Activated naive CD8-positive, alpha-beta T cell treated with anti-CD3 and anti-CD28 coated beads for 36 hours (primary cell): ENCODE results near the gene CTNNA2. TPM values are rescaled to one million over a fixed set of nuclear protein-coding genes. Genes with fewer than 3 reads are reported as not detected.

ENCODE experiments used
- DNase-seq: peaks from one replicate; pipeline ENCODE4 v3.0.0; 2021
- H3K27ac Mint-ChIP-seq: one replicate; pipeline ENCODE4 v1.8.0; 2022; ENCODE audit warnings: mild to moderate bottlenecking, moderate library complexity, mixed read lengths
- H3K27me3 Mint-ChIP-seq: one replicate; pipeline ENCODE4 v1.8.0; 2022; ENCODE audit warnings: mild to moderate bottlenecking, mixed read lengths
- H3K36me3 Mint-ChIP-seq: one replicate; pipeline ENCODE4 v1.8.0; 2021; ENCODE audit warnings: mild to moderate bottlenecking, mixed read lengths
- H3K4me1 Mint-ChIP-seq: one replicate; pipeline ENCODE4 v1.8.0; 2021; ENCODE audit warnings: mixed read lengths
- H3K4me3 Mint-ChIP-seq: one replicate; pipeline ENCODE4 v1.8.0; 2022; ENCODE audit warnings: mild to moderate bottlenecking, moderate library complexity, mixed read lengths
- H3K9me3 Mint-ChIP-seq: one replicate; pipeline ENCODE4 v1.8.0; 2022; ENCODE audit warnings: mixed read lengths
- total RNA-seq, 2 experiments: library from RNA; stranded (reverse); gene quantifications; one replicate each; pipeline ENCODE4 v1.2.3, GENCODE V29; 2021

CTNNA2 gene
- total RNA-seq, 2 experiments from 2014 or later: not detected

- Mint-ChIP-seq H3K27ac (no peak overlapping the region), H3K36me3 (no peaks in the 10 kb centered on the region), H3K4me1 (no peaks in the 10 kb centered on the region), H3K4me3 (no peak overlapping the region), H3K27me3 (no peaks in the 10 kb centered on the region), H3K9me3 (peaks cover 2% of the 10 kb centered on the region)
- DNase-seq: no peak
Measured at GRCh38 chr2:79915455-79915854, 402.6 kb downstream of the CTNNA2 start.

GRCh38 chr2:79916285-79916684 lies 403.4 kb downstream of the CTNNA2 start:
- Mint-ChIP-seq H3K27ac (no peak overlapping the region), H3K36me3 (no peaks in the 10 kb centered on the region), H3K4me1 (no peaks in the 10 kb centered on the region), H3K4me3 (no peak overlapping the region), H3K27me3 (no peaks in the 10 kb centered on the region), H3K9me3 (peaks cover 2% of the 10 kb centered on the region)
- DNase-seq: no peak

DNA sequence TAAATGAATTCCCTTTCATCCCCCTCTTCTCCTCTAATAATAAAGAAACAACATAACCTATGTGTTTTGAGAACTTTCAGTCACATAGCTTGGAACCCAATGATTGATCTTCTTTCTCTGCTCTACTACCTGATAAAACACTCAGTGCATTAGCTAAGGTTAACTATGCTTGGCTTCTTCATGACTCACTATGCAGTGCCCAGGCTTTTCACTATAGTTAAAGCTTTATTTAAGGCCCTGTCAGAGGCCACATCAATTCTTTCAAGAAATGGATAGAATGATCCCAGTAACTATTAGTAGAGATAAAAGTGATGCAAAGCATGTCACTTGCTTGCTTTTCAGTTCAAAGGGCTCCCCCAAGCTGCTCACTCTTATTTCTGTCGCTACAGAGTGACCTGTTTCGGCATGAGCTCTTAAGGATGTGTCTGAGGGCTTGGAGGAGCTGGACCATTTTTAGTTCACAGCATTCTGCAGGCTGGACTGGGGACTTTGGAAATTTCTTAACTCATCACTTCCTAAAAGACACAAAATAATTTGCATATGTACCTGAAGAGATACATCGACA lies 407.7 kb downstream of the CTNNA2 start:
- DNase-seq: no peak
- Mint-ChIP-seq H3K9me3 (peaks cover 2% of the 10 kb centered on the region), H3K4me3 (no peak overlapping the region), H3K27me3 (no peaks in the 10 kb centered on the region), H3K27ac (no peak overlapping the region), H3K4me1 (no peaks in the 10 kb centered on the region), H3K36me3 (no peaks in the 10 kb centered on the region)

GRCh38 chr2:79929624-79930023 lies 416.8 kb downstream of the CTNNA2 start:
- peaks cover 1% of the 10 kb centered on the region for H3K9me3 Mint-ChIP-seq
- DNase-seq: no peak
- H3K36me3 Mint-ChIP-seq: no peaks in the 10 kb centered on the region
- H3K27ac Mint-ChIP-seq: no peak overlapping the region
- H3K27me3 Mint-ChIP-seq: peaks cover 5% of the 10 kb centered on the region
- no peak overlapping the region for H3K4me3 Mint-ChIP-seq
- H3K4me1 Mint-ChIP-seq: no peaks in the 10 kb centered on the region

- H3K36me3 Mint-ChIP-seq: no peaks in the 10 kb centered on the region
- no peaks in the 10 kb centered on the region for H3K9me3 Mint-ChIP-seq
- DNase-seq: no peak
- peaks cover 12% of the 10 kb centered on the region for H3K27me3 Mint-ChIP-seq
- H3K27ac Mint-ChIP-seq: no peak overlapping the region
- H3K4me3 Mint-ChIP-seq: no peak overlapping the region
- H3K4me1 Mint-ChIP-seq: peaks cover 4% of the 10 kb centered on the region
Measured at GRCh38 chr2:79935046-79935732, 422.3 kb downstream of the CTNNA2 start.

GRCh38 chr2:79935771-79936657 lies 423.2 kb downstream of the CTNNA2 start:
- Mint-ChIP-seq H3K27me3 (peaks cover 12% of the 10 kb centered on the region), H3K36me3 (no peaks in the 10 kb centered on the region), H3K4me3 (no peak overlapping the region), H3K27ac (no peak overlapping the region), H3K9me3 (no peaks in the 10 kb centered on the region), H3K4me1 (peaks cover 4% of the 10 kb centered on the region)
- DNase-seq: peak; percentile 1

GRCh38 chr2:79936715-79937114 lies 423.9 kb downstream of the CTNNA2 start:
- Mint-ChIP-seq H3K27me3 (peaks cover 12% of the 10 kb centered on the region), H3K36me3 (no peaks in the 10 kb centered on the region), H3K27ac (no peak overlapping the region), H3K9me3 (no peaks in the 10 kb centered on the region), H3K4me1 (peaks cover 4% of the 10 kb centered on the region), H3K4me3 (no peak overlapping the region)
- DNase-seq: no peak

DNA sequence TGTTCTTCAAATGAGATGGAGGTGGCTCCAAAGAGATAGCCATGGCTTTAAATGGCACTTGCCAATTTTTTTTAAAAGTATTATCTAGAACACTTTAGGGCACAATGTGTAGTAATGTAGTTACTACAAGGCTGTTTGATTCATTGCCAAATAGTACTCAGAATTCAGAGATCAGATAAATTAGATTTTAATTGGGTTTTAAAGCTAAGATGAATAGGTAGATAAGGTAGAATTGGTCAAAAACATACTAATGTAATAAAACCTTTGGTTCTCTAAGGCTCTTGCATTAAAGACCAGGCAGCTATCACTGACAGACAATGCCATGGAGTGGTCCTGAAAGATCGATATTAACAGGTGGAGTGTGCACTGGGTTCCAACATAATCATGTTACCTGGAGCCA lies 425.8 kb downstream of the CTNNA2 start:
- Mint-ChIP-seq H3K4me3 (no peak overlapping the region), H3K4me1 (peaks cover 4% of the 10 kb centered on the region), H3K27ac (no peak overlapping the region), H3K36me3 (no peaks in the 10 kb centered on the region), H3K27me3 (peaks cover 7% of the 10 kb centered on the region), H3K9me3 (no peaks in the 10 kb centered on the region)
- no peak for DNase-seq

DNA sequence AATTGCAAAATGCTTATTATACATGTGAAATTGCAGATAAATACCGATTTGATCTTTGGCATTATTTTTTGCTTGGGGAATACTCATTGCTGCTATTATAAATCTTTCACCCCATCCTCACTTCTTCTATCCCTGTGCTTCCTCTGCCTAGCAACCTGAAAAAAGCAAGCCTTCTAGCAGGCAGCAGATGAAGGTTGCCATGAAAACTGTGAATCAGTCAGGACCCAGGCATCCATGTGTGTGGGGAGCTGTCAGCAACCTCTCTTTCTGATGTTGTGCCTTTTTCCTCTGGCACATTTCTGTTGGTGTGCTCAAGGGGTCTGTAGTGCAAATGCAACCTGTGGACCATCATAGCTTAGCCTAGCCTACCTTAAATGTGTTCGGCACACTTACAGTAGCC lies 427.5 kb downstream of the CTNNA2 start:
- Mint-ChIP-seq H3K27me3 (peaks cover 7% of the 10 kb centered on the region), H3K4me3 (no peak overlapping the region), H3K4me1 (peaks cover 4% of the 10 kb centered on the region), H3K9me3 (no peaks in the 10 kb centered on the region), H3K36me3 (no peaks in the 10 kb centered on the region), H3K27ac (no peak overlapping the region)
- no peak for DNase-seq

GRCh38 chr2:79941179-79941578 lies 428.3 kb downstream of the CTNNA2 start:
- Mint-ChIP-seq H3K4me1 (peaks cover 4% of the 10 kb centered on the region), H3K27ac (no peak overlapping the region), H3K27me3 (peaks cover 8% of the 10 kb centered on the region), H3K9me3 (no peaks in the 10 kb centered on the region), H3K36me3 (no peaks in the 10 kb centered on the region), H3K4me3 (no peak overlapping the region)
- DNase-seq: no peak

DNA sequence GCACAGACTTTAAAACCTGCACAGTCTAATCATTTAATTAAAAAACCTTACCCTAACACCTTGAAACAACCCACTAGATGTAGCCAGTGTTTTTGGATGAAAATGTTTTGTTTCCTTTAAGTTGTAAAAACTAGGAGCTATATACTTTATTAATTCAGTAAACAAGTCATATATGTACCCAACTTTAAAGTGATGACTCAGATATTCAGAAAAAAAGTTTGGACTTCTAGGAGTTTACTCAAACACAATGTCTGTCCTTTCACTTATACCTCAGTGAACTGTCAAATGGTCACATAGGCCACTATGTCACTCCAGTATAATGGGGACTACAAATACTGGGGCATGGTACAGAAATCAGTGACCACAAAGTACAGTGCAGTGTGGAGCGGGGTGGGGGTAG lies 431.4 kb downstream of the CTNNA2 start:
- Mint-ChIP-seq H3K36me3 (no peaks in the 10 kb centered on the region), H3K4me3 (no peak overlapping the region), H3K9me3 (no peaks in the 10 kb centered on the region), H3K27ac (no peak overlapping the region), H3K27me3 (peaks cover 3% of the 10 kb centered on the region), H3K4me1 (no peaks in the 10 kb centered on the region)
- no peak for DNase-seq

- no peak for DNase-seq
- no peaks in the 10 kb centered on the region for H3K36me3 Mint-ChIP-seq
- no peak overlapping the region for H3K4me3 Mint-ChIP-seq
- no peaks in the 10 kb centered on the region for H3K9me3 Mint-ChIP-seq
- no peak overlapping the region for H3K27ac Mint-ChIP-seq
- H3K27me3 Mint-ChIP-seq: peaks cover 3% of the 10 kb centered on the region
- no peaks in the 10 kb centered on the region for H3K4me1 Mint-ChIP-seq
Measured at GRCh38 chr2:79945653-79946445, 433.0 kb downstream of the CTNNA2 start.

DNA sequence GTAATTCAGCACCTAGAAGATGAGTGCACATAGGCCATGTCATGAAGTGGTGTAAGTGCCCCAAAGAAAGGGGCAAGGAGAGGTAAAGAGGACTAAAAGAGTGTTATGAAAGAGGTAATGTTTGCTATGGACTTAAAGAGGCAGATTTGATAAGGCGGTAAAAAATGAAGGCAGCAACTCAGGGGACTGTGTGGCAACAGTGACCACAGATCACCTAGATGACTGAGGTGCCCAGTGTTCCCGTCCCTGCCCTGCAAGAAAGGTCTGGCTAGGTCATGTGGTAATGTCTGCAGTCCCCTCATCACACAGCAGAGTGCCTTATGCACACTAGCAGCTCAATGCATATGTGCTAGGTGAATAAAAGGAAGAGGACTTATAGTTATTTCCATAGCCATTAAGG lies 434.9 kb downstream of the CTNNA2 start:
- Mint-ChIP-seq H3K9me3 (no peaks in the 10 kb centered on the region), H3K27ac (no peak overlapping the region)

GRCh38 chr2:79950526-79950925 lies 437.7 kb downstream of the CTNNA2 start:
- Mint-ChIP-seq H3K9me3 (no peaks in the 10 kb centered on the region), H3K27ac (no peak overlapping the region), H3K36me3 (no peaks in the 10 kb centered on the region), H3K4me3 (no peak overlapping the region), H3K27me3 (peaks cover 3% of the 10 kb centered on the region), H3K4me1 (no peaks in the 10 kb centered on the region)
- DNase-seq: no peak

More for the DNA sequence above, 434.9 kb downstream of the CTNNA2 start:
- H3K4me1 Mint-ChIP-seq: no peaks in the 10 kb centered on the region
- peaks cover 3% of the 10 kb centered on the region for H3K27me3 Mint-ChIP-seq
- no peak overlapping the region for H3K4me3 Mint-ChIP-seq
- H3K36me3 Mint-ChIP-seq: no peaks in the 10 kb centered on the region
- DNase-seq: no peak

DNA sequence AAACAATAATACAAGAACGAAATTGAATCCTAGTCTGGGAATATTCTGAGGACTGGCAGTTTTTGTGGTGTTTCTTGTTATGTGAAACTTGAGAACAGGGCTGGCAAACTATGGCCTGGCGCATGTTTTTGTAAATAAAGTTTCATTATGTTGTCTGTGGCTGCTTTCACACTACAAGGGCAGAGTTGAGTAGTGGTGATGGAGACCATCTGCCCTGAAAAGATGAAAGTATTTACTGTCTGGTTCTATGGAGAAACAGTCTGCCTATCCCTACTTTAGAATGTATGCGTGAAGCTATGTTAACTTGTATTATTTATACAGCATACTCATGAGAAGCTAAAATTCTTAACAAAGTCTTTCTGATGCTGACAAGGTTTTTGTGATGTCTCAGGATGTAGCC lies 439.8 kb downstream of the CTNNA2 start:
- H3K4me1 Mint-ChIP-seq: no peaks in the 10 kb centered on the region
- no peak overlapping the region for H3K4me3 Mint-ChIP-seq
- no peaks in the 10 kb centered on the region for H3K27me3 Mint-ChIP-seq

More for the DNA sequence above, 439.8 kb downstream of the CTNNA2 start:
- Mint-ChIP-seq H3K27ac (no peak overlapping the region), H3K36me3 (no peaks in the 10 kb centered on the region), H3K9me3 (no peaks in the 10 kb centered on the region)
- no peak for DNase-seq
